HTR-8/SVneo (cell line): ENCODE results near the gene BAZ2B.
"Not testable (repeated sequence)": the region's sequence is repeated elsewhere in the genome, so short reads cannot be mapped to it uniquely, and the experiment has no call there.

Source experiments
- DNase-seq: peaks from one replicate; pipeline ENCODE4 v3.0.0; 2011; ENCODE audit warnings: low spot score, mixed read lengths; ENCODE audit not compliant: insufficient read length
- FAIRE-seq: peaks from 2 replicates; lab custom pipeline; 2011; peaks lifted over from hg19 to GRCh38; lab: Jason Lieb, UNC

Gene BAZ2B, protein sequence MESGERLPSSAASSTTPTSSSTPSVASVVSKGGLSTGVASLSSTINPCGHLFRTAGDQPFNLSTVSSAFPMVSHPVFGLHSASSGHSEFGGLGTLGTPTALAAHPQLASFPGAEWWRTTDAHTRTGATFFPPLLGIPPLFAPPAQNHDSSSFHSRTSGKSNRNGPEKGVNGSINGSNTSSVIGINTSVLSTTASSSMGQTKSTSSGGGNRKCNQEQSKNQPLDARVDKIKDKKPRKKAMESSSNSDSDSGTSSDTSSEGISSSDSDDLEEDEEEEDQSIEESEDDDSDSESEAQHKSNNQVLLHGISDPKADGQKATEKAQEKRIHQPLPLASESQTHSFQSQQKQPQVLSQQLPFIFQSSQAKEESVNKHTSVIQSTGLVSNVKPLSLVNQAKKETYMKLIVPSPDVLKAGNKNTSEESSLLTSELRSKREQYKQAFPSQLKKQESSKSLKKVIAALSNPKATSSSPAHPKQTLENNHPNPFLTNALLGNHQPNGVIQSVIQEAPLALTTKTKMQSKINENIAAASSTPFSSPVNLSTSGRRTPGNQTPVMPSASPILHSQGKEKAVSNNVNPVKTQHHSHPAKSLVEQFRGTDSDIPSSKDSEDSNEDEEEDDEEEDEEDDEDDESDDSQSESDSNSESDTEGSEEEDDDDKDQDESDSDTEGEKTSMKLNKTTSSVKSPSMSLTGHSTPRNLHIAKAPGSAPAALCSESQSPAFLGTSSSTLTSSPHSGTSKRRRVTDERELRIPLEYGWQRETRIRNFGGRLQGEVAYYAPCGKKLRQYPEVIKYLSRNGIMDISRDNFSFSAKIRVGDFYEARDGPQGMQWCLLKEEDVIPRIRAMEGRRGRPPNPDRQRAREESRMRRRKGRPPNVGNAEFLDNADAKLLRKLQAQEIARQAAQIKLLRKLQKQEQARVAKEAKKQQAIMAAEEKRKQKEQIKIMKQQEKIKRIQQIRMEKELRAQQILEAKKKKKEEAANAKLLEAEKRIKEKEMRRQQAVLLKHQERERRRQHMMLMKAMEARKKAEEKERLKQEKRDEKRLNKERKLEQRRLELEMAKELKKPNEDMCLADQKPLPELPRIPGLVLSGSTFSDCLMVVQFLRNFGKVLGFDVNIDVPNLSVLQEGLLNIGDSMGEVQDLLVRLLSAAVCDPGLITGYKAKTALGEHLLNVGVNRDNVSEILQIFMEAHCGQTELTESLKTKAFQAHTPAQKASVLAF (N-terminal part only)

DNA sequence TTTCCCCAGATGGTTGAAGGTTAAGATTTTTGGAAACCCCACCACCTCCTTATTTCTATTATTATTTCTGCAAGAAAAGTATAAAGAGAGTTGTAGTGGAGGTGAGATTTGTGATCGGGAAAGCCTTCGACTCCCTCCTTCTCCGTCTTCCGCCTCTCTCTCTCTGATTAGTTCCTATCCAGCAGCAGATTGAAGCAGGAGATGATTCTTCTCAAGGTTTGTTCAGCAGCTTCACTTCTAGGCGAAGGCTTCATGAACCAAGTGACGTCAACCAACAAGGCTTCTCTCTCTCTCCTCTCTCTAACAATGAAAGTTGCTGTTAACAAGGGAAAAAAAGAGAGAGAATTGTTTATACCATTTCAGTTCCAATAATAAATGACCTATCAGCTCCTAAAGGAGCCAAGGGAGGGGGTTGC is at the start of gene BAZ2B:
TSS of gene BAZ2B (minus strand) at position 263 of the 416 bp plus-strand sequence. CDS start 137,829 bp downstream, outside the sequence.
- FAIRE-seq (no peak), DNase-seq (peak; percentile 45)

DNA sequence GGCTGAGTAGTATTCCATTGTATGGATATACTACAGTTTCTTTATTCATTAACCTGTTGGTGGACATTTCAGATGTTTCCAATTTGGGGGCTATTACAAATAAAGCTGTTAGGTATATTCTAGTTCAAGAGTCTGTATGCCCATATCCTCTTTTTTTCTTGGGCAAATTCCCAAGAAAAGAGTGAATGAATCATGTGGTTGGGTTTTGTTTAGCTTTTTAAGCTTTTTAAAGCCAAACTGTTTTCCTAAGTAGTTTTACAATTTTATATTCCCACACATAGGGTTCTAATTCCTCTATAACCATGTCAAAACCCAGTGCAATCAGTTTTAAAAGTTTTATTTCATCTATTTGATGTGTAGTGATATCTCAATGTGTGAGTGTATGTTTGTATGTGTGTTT is 44.9 kb upstream of the BAZ2B start:
- FAIRE-seq, result no peak
- no peak for DNase-seq

DNA sequence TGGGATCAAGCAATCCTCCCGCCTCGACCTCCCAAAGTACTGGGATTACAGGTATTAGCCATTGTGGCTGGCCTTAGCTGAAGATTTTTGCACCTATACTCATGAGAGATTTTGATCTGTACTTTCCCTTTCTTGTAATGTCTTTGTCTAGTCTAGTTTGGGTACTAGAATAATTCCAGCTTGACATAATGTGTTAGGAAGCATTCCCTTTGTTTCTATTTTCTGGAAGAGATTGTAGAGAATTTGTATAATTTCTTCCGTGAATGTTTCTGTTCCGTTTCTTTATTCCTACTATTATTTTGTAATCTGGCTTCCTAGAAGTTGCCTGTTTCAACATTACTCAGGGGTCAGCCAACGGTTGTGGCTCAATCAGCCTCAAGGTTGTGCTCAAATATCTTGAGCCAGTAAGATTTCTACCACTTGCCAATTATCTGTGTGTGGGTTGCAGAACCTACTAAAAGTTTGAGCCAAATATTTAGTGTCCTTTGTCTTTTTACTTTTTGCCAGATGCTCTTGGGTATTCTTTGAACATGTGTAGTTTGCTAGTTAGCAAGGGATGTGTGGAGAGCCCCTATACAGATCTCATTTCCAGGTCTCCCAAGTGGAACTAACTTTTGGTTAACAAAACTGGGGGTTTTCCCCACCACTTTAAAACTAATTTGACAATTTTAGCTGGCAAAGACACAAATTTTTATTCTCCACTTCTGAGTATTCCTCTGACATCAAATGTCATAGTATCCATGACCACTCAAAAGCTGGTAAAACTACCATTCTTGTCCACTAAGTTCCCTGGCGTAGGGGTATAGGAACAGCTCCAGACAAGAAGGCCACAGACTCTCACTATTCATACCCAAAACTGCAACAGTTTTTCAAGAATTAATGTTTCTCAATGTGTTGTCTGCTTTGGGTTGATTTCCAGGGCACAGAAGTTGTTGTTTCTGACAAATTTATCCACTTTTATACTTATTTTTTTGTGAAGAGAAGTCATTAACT is 42.8 kb upstream of the BAZ2B start:
- no peak for FAIRE-seq
- no peak for DNase-seq

DNA sequence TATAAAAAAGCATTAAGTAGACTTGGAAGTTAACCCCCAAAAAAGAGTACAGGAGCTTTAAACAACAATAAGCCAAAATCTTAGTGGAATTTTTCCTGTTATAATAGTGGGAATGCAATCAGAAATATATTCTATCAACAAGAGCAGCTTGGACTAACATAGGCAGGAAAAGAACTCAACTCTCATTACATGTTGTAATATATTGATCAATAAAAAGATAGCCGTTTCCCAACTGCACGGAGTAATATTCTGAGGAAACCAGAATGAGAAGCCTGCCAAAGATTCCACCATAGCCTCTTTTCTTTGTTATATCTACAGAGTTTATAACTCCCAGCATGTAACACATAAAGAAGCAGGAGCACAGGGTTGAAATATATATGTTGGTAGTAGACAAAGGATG is 37.6 kb upstream of the BAZ2B start:
- FAIRE-seq, result no peak
- DNase-seq, result no peak

DNA sequence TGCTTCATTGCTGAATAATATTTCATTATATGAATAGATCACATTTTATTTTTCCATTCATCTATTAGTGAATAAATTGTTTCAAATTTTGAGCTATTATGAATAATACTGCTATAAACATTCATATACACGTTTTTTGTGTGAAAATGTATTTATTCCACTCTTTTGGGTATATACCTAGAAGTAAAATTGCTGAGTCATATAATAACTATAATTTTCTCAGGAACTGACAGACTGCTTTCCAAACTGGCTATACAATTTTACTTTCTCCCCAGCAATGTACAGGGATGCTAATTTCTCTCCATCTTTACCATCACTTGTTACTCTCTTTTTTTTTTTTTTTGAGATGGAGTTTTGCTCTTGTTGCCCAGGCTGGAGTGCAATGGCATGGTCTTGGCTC is 35.5 kb upstream of the BAZ2B start:
- no peak for DNase-seq
- no peak for FAIRE-seq

DNA sequence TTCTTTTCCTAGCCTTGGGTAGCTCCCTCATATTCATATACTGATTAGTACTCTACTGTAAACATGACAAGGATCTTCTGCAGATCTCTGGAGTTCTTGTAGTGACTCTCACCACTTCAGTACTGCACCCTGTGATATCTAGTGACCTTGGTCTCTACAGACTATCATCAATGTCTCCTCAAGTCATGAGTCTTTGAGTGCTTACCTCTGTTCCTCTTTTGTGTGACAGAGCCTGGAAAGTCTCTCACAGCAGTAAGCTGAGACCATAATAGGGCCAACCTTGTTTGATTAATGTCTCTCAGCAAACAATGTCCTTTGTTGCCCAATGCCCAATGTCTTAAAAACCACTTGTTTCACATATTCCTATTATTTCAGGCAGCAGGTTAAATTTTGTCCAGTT is 34.2 kb upstream of the BAZ2B start:
- DNase-seq (no peak), FAIRE-seq (no peak)

DNA sequence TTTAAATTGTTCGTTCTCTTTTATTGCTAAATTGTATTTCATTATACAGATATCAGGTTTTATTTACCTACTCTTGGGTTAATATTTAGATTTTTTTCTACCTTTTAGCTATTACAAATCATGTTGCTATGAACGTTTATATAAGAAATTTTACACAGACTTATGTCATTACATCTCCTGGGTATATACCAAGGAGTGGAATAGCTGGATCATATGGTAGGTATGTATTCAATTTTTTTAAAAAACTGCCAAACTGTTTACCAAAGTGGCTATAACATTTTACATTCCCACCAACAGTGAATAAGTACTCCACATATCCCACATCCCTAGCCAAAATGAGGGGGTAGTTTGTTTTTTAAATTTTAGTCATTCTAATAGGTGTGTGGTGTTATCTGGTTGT is 32.3 kb upstream of the BAZ2B start:
- no peak for FAIRE-seq
- no peak for DNase-seq

DNA sequence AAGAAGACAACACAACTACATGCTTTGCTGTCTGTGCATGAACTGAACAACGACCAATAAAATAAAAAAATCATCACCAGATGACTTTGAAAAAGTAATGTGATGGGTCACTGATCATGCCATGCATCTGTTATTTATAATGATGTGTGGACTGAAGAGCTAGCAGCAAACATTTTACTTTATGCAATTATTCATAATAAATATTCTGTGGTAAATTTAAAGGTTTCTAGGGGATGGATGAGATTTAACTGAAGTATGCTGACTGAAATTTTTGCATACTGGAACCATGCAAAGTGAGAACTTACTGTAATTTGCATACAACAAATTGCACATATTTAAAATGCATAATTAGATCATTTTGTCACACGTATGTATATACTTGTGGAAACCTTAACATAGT is 31.3 kb upstream of the BAZ2B start:
- no peak for FAIRE-seq
- DNase-seq, result no peak

DNA sequence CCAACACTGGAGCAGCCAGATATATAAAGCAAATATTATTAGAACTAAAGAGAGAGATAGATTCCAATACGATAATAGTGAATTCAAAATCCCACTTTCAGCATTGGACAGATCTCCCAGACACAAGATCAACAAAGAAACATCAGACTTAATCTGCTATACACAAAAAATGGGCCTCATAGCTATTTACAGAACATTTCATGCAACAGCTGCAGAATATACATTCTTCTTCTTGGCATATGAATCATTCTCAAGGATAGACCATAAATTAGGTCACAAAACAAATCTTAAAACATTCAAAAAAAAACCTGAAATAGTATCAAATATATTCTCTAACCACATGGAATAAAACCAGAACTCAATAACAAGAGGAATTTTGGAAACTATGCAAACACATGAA is 23.8 kb upstream of the BAZ2B start:
- no peak for DNase-seq
- FAIRE-seq, result no peak

DNA sequence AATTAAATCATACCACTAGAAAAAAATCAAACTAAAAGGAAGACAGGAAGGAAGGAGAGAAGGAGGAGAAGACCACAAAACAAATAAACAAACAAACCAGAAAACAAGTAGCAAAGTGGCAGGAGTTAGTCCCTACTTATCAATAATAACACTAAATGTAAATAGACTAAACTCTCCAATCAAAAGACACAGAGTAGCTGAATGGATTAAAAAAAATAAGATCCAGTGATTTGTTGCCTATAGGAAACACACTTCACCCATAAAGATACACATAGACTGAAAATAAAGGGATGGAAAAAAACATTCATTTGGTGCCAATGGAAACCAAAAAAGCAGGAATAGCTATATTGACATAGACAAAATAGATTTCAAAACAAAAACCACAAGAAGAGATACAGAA is 23.4 kb upstream of the BAZ2B start:
- FAIRE-seq (no peak), DNase-seq (no peak)

DNA sequence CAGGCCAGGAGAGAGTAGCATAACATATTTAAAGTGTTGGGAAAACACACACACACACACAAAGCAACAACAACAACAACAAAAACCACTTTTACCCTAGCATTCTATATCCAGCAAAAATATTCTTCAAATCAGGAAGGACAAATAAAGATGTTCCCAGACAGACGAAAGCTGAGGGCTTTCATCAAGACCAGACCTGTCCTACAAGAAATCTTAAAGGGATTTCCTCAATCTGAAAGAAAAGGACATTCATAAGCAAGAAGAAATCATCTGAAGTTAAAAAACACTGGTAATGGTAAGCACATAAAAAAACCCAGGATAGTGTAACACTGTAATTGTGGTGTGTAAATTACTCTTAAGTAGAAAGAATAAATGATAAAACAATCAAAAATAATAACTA is 22.7 kb upstream of the BAZ2B start:
- DNase-seq (no peak), FAIRE-seq (no peak)

DNA sequence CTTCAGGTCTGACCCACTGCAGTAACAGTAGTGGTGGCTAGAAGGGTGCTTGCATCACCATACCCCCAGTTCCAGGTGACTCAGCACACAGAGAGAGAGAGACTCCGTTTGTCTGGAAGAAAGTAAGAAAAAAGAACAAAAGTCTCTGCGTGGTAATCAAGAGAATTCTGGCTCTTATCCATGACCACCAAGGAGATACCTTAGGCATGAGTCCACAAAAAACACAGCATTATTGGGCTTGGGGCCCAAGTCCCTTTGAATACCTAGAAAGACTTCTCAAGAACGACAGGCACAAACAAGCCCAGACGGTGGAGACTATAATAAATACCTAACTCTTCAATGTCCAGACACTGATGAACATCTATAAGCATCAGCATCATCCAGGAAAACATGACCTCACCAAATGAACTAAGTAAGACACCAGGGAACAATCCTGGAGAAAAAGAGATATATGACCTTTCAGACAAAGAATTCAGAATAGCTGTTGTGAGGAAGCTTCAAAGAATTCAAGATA is 21.7 kb upstream of the BAZ2B start:
- DNase-seq (no peak), FAIRE-seq (no peak)

DNA sequence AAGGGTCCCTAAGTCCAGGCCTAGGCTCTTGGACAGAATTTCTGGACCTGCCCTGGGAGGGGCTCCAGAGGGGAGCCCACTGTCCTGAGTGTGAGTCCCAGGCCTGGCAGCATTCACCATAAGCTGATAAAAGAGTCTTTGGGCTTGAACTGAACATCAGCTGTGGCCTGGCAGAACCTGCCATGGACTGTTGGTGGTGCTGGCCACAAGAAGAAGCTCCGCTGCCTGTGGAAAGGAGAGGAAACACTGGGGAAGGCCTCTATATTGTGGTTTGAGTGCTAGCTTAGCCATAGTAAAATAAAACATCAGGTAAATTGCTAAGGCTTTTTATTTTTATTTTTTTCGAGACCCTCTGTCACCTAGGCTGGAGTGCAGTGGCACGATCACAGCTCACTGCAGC is 20.9 kb upstream of the BAZ2B start:
- no peak for DNase-seq
- no peak for FAIRE-seq

DNA sequence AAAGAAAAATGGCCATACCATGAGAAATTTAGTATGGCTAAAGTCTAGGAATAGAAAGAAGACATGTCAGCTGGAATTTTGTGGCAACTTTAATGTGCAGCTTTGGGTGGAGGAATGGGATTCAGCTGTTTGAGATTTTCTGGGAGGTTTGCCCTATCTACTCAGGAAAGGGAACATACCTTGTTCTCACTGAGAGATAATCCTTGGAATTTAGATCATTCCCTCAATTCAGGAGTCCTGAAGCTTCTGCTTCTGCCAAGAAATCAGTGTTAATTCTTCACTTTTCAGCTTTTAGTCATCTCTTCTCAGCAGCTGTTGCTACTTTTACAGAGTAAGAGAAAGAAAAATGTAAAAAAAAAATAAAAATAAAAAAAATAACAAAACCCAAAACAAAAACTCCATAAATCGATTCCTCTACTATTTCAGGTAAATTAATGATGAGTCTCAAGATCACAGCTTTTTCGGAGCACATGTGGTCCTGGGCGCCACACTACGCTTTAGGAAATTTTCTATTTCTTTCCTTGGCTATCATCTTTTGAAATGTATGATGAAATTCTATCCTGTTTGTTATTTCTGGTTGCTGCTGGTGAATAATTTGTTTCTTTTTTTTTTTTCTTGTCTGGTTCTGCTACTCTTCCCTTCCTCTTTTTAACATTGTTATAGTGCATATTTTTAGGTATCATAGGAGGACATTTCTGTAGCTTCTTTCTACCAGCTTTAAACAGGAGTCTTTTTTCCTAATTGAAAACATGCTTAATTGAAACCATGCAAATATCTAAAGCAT is 18.9 kb upstream of the BAZ2B start:
- FAIRE-seq (no peak), DNase-seq (no peak)

DNA sequence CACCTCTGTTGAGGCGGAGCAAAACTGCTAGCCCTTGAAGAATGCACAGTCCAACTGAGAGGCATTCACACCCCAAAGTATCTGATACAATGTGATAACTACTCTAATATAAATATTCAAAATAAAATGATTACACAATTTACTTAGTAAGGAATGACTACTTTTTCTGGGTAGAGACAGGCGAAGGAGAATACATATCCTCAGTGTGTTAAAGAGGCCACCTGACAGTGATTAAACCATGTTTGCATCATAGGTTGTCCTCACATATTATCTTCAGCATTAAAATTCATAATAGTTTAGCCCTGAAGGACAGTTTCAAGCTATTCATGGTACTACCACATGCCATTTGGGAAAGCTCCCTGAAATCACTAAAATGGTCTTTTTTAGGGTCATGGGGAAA is 16.9 kb upstream of the BAZ2B start:
- FAIRE-seq, result no peak

DNA sequence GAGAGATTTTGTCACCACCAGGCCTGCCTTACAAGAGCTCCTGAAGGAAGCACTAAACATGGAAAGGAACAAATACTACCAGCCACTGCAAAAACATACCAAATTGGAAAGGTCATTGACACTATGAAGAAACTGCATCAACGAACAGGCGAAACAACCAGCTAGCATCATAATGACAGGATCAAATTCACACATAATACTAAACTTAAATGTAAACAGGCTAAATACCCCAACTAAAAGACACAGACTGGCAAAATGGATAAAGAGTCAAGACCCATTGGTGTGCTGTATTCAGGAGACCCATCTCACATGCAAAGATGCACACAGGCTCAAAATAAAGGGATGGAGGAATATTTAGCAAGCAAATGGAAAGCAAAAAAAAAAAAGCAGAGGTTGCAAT is 9.3 kb upstream of the BAZ2B start:
- not testable (repeated sequence) for DNase-seq, FAIRE-seq

More for the DNA sequence above, 16.9 kb upstream of the BAZ2B start:
- no peak for DNase-seq

DNA sequence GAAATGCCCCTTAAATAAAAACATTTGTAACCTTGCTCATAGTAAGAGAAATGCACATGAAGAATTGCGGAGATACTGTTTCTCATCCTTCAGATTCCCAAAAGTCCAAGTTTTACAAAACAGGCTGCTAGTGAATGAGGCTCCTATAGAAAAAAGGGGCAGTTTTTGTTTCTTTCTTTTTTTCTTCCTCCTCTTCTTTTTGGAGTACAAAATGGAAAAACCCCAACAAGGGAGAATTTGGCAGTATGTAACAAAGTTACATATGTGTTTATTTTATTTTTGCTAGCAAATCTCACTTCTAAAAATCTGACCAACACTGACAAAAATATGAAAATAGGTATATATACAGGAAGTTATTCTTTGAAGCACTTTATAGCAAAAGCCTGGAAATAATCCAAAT is 7.1 kb upstream of the BAZ2B start:
- no peak for FAIRE-seq
- no peak for DNase-seq

DNA sequence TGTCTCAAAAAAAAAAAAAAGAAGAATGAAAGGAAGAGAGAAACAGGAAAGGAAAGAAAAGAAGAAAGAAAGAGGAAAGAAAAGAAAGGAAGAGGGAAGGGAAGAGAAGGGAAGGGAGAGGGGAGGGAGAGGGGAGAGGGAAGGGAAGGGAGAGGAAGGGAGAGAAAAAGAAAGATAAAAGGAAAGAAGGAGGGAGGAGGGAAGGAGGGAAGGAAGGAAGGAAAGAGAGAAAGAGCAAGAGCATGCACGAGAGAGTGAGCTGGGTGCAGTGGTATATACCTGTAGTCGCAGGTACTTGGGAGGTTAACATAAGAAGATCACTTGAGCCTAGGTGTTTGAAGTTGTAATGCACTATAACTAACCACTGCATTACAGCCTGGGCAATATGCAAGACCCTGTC is 6.6 kb upstream of the BAZ2B start:
- DNase-seq, result no peak
- FAIRE-seq, result no peak

DNA sequence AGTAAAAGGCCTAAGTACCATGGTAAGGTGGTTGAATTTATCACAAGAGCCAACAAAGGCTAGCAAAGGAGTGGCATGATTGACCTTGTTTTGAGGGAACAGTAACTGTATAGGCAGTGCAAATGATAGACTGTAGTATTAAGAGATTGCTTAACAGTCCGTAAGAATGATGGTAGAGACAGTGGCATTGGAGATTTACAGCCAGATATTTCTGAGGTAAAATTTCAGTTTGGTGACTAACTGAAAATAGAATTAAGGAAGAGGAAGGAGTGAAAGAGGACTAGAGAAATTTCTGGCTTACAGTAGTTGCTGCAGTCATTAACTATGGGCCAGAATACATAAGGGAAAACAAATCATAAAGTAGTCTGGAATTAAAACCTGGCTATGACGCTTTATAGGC is 4.4 kb upstream of the BAZ2B start:
- FAIRE-seq (peak; percentile 55), DNase-seq (no peak)
